GM18861 (cell line): ENCODE data around the gene MIA2.
"Not testable (repeated sequence)": the region's sequence is repeated elsewhere in the genome, so short reads cannot be mapped to it uniquely, and the experiment has no call there.

Source experiments
- ATAC-seq: cut with Tn5 transposase; IDR thresholded peaks from one replicate; pipeline ENCODE4 v1.9.1; 2021; ENCODE audit not compliant: unreplicated experiment

Gene MIA2

DNA sequence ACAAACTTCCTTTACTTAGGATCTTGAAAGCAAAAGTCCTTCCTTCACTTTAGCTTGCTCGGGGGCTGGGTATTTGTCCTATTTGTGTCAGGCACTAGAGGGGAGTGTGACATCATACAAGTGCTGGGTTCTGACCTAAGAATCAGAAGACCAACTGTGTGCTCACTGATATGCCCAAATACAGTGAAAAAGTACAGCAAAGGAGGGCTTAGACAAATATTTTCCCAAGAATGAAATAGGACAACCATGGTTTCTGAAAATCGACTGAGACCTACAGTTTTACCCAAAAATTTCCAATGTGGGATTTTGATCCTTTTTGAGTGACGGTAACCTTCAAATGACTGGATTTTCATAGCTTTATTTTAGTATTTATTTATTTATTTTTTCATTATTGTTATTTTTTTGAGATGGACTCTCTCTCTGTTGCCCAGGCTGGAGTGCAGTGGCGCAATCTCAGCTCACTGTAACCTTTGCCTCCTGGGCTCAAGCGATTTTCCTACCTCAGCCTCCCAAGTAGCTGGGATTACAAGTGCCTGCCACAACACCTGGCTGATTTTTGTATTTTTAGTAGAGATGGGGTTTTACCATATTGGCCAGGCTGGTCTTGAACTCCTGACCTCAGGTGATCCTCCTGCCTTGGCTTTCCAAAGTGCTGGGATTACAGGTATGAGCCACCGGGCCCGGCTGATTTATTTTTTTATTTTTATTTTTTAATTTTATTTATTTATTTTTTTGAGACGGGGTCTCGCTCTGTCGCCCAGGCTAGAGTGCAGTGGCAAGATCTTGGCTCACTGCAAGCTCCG is 1.8 kb upstream of the MIA2 start:
- peak; percentile 82 for ATAC-seq

GRCh38 chr14:39232554-39233415 is 930 bp upstream of the MIA2 start:
- ATAC-seq = no peak

- ATAC-seq = not testable (repeated sequence)
These were observed 1.3 kb downstream of the MIA2 start for GRCh38 chr14:39234986-39235385.

DNA sequence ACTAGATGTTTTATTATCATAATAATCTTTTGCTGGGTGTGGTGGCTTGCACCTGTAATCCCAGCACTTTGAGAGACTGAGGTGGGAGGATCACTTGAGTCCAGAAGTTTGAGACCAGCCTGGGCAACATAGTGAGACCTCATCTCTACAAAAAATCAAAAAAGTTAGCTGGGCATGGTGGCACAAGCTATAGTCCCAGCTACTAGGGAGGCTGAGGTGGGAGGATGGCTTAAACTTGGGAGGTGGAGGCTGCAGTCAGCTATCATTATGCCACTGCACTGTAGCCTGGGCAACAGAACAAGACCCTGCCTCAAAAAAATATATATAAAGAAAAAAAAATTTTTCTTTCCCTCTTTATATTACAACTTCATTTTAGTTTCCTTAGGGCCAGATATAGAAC is 1.8 kb downstream of the MIA2 start:
- ATAC-seq = not testable (repeated sequence)

- ATAC-seq = no peak
These were observed 7.1 kb downstream of the MIA2 start for GRCh38 chr14:39240769-39241168.

- no peak for ATAC-seq
These were observed 7.9 kb downstream of the MIA2 start for GRCh38 chr14:39241637-39242036.

GRCh38 chr14:39243831-39244230 is 10.1 kb downstream of the MIA2 start:
- no peak for ATAC-seq

GRCh38 chr14:39246618-39247017 is 12.9 kb downstream of the MIA2 start:
- ATAC-seq = no peak

DNA sequence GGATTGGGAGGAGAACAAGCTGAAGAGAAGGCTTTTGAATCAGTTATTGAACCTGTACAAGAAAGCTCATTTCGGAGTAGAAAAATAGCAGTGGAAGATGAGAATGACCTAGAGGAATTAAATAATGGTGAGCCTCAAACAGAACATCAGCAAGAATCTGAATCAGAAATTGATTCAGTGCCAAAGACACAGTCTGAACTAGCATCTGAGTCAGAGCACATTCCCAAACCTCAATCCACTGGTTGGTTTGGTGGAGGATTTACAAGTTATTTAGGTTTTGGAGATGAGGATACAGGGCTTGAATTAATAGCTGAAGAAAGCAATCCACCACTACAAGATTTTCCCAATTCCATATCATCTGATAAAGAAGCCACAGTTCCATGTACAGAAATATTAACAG is 13.5 kb downstream of the MIA2 start:
- ATAC-seq = no peak

DNA sequence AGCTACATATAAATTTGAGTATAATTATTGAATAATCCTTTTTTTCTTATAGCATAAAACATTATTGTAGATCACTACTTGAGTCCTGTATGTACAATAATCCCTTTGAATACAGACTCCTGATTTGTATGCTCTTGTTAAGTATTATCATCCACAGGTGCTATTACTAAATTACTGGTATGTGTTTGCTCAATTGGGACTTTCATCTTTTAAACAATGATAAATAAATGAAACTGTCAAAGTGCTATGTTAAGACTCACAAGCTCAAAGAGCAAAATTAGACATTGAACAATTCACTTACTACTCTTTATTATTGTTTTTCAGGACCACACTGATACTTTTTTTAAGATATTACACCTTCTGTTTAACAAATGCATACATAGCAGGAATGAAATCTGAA is 17.8 kb downstream of the MIA2 start:
- no peak for ATAC-seq

DNA sequence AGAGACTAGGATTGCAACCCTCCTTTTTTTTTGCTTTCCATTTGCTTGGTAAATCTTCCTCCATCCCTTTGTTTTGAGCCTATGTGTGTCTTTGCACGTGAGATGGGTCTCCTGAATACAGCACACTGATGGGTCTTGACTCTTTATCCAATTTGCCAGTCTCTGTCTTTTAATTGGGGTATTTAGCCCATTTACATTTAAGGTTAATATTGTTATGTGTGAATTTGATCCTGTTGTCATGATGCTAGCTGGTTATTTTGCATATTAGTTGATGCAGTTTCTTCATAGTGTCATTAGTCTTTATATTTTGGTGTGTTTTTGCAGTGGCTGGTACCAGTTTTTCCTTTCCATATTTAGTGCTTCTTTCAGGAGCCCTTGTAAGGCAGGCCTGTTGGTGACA is 23.7 kb downstream of the MIA2 start:
- ATAC-seq = not testable (repeated sequence)

DNA sequence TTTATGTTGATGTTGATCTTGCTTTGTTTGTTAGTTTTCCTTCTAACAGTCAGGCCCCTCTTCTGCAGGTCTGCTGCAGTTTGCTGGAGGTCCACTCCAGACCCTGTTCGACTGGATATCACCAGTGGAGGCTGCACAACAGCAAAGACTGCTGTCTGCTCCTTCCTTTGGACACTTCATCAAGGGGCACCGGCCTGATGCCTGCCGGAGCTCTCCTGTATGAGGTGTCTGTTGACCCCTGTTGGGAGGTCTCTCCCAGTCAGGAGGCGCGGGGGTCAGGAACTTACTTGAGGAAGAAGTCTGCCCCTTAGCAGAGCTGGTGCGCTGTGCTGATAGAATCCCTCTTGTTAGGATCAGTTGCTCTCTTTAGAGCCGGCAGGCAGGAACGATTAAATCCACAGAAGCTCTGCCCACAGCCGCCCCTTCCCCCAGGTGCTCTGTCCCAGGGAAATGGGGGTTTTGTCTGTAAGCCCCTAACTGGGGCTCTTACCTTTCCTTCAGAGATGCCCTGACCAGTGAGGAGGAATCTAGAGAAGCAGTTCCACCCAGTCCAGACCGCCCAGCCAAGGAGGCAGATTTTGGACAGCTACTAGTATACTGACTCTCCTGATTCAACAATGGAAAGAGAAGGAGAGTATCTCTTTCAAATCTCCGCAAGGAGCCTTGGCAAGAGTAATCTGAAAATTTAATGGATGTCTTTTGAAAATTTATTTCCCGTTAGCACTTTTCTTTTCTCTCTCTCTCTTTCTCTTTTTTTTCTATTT is 25.2 kb downstream of the MIA2 start:
- no peak for ATAC-seq

GRCh38 chr14:39260161-39260560 is 26.4 kb downstream of the MIA2 start:
- not testable (repeated sequence) for ATAC-seq

DNA sequence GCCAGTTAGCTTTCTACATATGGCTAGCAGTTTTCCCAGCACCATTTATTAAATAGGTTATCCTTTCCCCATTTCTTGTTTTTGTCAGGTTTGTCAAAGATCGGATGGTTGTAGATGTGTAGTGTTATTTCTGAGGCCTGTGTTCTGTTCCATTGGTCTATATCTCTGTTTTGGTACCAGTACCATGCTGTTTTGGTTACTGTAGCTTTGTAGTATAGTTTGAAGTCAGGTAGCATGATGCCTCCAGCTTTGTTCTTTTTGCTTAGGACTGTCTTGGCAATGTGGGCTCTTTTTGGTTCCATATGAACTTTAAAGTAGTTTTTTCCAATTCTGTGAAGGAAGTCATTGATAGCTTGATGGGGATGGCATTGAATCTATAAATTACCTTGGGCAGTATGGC is 28.5 kb downstream of the MIA2 start:
- not testable (repeated sequence) for ATAC-seq

DNA sequence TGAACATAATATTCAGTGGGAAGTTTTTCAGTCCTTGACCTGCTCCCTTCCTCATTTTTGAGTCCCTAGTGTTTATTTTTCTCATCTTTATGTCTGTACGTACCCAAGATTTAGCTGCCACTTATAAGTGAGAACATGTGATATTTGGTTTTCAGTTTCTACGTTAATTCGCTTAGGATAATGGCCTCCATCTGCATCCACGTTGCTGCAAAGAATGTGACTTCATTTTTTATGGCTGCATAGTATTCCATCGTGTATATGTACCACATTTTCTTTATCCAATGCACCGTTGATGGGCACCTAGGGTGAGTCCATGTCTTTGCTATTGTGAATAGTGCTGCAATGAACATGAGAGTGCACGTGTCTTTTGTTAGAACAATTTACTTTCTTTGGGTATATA is 30.3 kb downstream of the MIA2 start:
- ATAC-seq = no peak

GRCh38 chr14:39264558-39264957 is 30.8 kb downstream of the MIA2 start:
- ATAC-seq = no peak

DNA sequence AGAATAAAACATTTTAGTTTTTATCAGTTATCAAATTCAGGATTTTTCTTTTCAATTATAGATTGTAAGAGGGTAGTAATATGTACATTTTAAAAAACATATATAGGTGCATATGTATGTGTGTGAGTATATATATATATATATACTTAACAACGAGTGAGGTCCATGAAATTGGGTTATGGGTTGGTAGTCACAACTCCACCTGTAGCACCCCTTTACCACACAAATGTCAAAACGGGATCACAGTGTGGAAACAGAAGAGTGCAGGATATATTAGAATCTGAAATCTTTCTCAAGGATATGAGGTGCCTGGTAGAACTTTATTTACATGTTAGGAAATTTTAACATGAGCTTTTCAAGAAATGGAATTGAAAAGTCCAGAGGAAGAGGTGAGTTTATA is 31.3 kb downstream of the MIA2 start:
- ATAC-seq = no peak

DNA sequence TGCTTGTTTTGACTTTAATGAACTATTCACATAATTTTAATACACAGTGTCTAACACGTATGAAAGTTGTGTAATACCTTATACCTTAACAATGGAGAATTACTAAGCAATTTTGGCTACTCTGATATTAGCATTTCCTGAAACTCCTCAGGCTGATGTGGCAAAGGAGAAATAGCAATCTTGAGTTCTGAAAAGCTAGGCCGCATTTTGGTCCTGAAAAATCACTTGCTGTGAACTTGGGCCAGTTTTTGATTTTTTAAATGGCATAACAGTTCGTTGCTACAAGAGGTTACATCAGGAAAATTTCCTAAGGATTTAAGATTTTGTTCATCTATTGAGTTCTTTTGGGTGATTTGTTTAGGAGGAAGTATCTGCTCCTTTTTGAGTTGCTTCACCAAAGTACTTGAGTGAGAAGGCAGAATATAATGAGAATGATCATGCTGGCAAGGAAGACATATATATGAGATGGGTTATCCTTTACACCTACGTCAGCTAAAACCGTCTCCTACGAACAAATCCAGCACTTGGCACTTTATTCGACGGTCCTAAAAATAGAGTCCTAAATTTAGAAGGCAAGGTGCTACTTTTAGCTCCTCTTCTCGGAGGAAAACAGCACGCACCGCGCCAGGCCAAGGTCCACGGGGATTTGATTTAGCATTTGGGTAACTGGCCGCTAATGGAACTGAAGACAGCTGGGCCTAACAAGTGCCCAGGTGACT is 32.2 kb downstream of the MIA2 start:
- no peak for ATAC-seq

DNA sequence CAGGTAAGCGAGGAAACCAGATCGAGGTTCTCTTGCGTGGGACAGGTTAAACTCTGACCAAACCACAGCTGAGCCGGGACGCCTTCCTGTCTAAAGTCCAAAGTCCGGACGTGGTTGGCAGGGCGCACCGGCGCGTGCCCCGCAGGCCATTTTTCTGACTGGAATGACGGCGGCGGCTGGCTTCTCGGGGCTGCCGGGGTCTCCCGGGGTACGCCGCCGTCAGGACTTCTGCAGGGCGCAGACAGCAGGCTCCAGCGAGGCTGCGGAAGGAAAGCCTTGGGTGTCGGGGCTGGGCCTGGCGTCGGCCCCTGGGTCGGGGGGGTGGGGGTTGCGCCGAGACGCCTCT is 32.8 kb downstream of the MIA2 start:
- peak; percentile 43 for ATAC-seq

DNA sequence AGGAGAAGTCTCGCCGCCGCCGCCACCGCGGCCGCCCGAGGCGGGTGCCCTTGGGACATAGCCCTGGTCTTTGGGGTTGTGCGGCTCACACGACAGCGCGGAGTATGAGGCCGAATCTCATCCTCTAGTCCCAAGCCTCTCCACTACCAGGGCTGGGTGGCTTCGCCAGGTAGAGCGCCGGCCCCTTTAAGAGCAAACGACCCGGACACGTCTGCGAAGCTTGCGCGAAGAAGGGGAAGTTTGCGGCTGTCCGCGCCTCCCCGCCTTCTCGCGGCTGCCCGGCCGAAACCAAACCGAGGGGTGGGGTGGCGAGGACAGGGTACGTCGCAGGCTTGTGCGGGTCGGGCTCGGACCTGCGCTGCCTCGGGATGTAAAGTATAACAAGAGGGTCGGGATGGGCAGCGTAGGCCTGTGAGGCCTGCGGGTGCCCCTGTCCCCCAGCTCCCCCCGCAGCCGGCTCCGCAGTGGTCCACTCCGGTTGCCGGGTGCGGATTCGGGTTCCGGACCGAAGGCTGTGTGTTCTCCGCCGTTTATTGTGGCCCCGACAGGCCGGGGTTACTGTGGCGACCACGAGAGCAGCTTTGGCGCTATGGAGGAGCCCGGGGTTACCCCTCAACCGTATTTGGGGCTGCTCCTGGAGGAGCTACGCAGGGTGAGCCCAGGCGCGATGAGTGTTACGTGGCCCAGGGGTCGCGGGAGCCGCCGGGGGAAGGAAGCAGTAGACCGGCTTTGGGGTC is 33.3 kb downstream of the MIA2 start:
- ATAC-seq = peak; percentile 55
